Choroid plexus epithelial cell (primary cell): ENCODE results near the gene AUTS2.

Experiments used
- DNase-seq: peaks from one replicate; pipeline ENCODE4 v3.0.0-alpha.2; 2010; ENCODE audit warnings: low read depth
- H3K4me3 ChIP-seq: 2 replicates; pipeline ENCODE4 v1.5.1; 2011; ENCODE audit warnings: low read depth, mild to moderate bottlenecking, control low read depth, low read length, moderate library complexity
- TF ChIP-seq, protein P1 (sequence below): conservative IDR thresholded peaks from 2 replicates; pipeline ENCODE4 v1.5.1; 2011; ENCODE audit warnings: low read depth, mild to moderate bottlenecking, control low read depth, inconsistent platforms, low read length, moderate library complexity

Gene AUTS2

GRCh38 chr7:70352088-70352487 is 753.8 kb downstream of the AUTS2 start:
- no peak overlapping the region for H3K4me3 ChIP-seq
- TF ChIP-seq, protein P1, sequence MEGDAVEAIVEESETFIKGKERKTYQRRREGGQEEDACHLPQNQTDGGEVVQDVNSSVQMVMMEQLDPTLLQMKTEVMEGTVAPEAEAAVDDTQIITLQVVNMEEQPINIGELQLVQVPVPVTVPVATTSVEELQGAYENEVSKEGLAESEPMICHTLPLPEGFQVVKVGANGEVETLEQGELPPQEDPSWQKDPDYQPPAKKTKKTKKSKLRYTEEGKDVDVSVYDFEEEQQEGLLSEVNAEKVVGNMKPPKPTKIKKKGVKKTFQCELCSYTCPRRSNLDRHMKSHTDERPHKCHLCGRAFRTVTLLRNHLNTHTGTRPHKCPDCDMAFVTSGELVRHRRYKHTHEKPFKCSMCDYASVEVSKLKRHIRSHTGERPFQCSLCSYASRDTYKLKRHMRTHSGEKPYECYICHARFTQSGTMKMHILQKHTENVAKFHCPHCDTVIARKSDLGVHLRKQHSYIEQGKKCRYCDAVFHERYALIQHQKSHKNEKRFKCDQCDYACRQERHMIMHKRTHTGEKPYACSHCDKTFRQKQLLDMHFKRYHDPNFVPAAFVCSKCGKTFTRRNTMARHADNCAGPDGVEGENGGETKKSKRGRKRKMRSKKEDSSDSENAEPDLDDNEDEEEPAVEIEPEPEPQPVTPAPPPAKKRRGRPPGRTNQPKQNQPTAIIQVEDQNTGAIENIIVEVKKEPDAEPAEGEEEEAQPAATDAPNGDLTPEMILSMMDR = no peak
- DNase-seq = no peak

- TF ChIP-seq, protein P1 = no peak
- no peak for DNase-seq
- H3K4me3 ChIP-seq = no peak overlapping the region
Observed at GRCh38 chr7:70352906-70353305, 754.6 kb downstream of the AUTS2 start.

DNA sequence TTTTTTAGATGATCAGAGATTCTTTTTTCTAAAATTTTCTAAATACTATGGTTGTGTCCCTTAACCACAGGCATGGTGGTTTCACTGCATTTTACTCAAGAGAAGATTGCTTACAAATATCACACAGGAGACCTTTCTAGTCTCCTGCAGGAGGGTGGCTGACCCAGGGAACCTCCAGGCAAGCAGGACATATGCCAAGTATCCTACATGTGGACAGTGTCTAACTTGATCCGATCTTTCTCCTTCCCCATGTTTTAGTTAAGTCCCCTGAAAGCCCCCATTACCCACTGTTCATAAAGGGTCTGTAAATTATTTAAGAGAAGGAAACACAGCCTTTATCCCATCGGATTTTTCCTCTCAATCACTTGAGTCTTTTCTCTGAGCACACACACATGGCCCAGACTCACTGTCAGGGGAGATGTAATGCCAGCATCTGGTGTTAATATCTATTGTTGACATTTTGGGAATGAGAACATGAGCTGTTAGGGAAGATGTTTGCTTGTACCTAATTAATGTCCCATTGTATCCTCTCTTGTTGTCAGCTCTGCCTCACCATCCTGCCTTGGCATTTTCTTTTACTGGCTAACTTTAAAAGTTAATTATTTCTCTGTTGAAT is 755.2 kb downstream of the AUTS2 start:
- no peak for DNase-seq
- TF ChIP-seq, protein P1 = no peak
- H3K4me3 ChIP-seq = no peak overlapping the region

GRCh38 chr7:70353946-70354335 is 755.7 kb downstream of the AUTS2 start:
- DNase-seq = no peak
- no peak overlapping the region for H3K4me3 ChIP-seq
- TF ChIP-seq, protein P1 = no peak

- no peak overlapping the region for H3K4me3 ChIP-seq
- TF ChIP-seq, protein P1 = no peak
- DNase-seq = no peak
Observed at GRCh38 chr7:70354409-70355169, 756.3 kb downstream of the AUTS2 start.

DNA sequence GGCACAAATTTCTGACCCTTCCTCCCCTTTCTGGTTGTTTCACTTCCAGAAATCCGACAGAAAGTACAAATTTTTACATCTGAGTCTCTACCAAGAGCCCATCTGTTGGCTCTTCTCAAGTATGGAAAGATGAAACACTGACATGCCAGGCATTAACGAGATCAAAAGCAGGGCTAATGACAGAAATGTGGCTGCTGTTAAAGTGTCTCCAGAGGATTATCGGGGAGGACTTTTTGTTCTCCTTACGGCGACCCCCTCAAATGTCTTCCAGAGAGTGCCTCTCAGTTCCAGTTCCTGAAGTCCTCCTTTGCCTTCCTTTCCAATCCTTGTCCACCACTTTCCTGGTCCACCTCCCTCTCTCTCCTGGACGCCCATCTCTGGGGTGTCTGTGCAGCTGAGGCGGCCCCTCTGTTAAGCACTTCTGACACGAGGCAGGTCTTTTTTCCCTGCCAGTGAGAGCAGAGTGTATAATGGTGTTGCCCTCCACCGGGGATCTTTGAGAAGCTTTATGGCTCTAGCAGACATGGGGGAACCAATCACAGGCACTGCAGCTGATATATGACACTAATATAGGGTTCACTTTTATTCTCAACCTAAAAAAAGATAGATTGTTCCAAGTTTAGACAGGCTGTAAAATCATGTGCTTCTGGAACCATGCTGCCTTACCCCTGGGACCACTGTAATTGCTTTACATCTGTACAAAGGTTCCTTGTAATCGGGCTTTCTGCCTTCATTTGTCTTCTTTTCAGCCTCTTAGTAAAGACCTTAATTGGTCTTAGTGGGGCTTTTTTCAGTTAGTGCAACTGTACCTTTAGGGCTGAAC is 757.1 kb downstream of the AUTS2 start:
- DNase-seq = no peak
- TF ChIP-seq, protein P1 = no peak
- H3K4me3 ChIP-seq = no peak overlapping the region
